Spleen (tissue), 11 donors: ENCODE data around the gene RNF138. TPM values are rescaled to one million over a fixed set of nuclear protein-coding genes. Genes with fewer than 3 reads are reported as not detected.
"Not testable (repeated sequence)": the region's sequence is repeated elsewhere in the genome, so short reads cannot be mapped to it uniquely, and the experiment has no call there.

Experiments
- DNase-seq: peaks from one replicate; pipeline ENCODE4 v3.0.0-alpha.2; 2020
- H3K27ac ChIP-seq, 8 donors: fragments of 200-600 bp; sonication (generic) in 7 of 8; 1 replicate in 4 of 8; 2 replicates in 4 of 8; pipeline versions ENCODE4 v1.5.0 to v1.8.0; 2016 to 2021; ENCODE audit warnings: inconsistent platforms in 4 of 8, mild to moderate bottlenecking in 4 of 8, moderate library complexity in 1 of 8
- H3K27me3 ChIP-seq, 7 donors: fragments of 200-600 bp; sonication (generic) in 6 of 7; replicated peaks in 1 of 7; 1 replicate in 4 of 7; 2 replicates in 3 of 7; pipeline versions ENCODE4 v1.5.0 to v1.8.0; 2016 to 2021; ENCODE audit warnings: inconsistent platforms in 3 of 7, mild to moderate bottlenecking in 1 of 7
- H3K36me3 ChIP-seq, 6 donors: fragments of 200-600 bp; sonication (generic) in 5 of 6; 1 replicate in 4 of 6; 2 replicates in 2 of 6; pipeline versions ENCODE4 v1.5.0 to v1.8.0; 2016 to 2021; ENCODE audit warnings: inconsistent platforms in 2 of 6
- H3K4me1 ChIP-seq, 6 donors: fragments of 200-600 bp; sonication (generic) in 5 of 6; 1 replicate in 3 of 6; 2 replicates in 3 of 6; pipeline versions ENCODE4 v1.5.0 to v1.8.0; 2016 to 2021; ENCODE audit warnings: inconsistent platforms in 3 of 6
- H3K4me3 ChIP-seq, 8 donors: fragments of 200-600 bp; sonication (generic) in 7 of 8; 1 replicate in 4 of 8; 2 replicates in 4 of 8; pipeline versions ENCODE4 v1.5.0 to v1.8.0; 2016 to 2021; ENCODE audit warnings: inconsistent platforms in 4 of 8, mild to moderate bottlenecking in 4 of 8, moderate library complexity in 2 of 8
- H3K9me3 ChIP-seq, 8 donors: fragments of 200-600 bp; sonication (generic) in 7 of 8; 1 replicate in 4 of 8; 2 replicates in 4 of 8; pipeline versions ENCODE4 v1.5.0 to v1.8.0; 2016 to 2021; ENCODE audit warnings: inconsistent platforms in 4 of 8
- CTCF ChIP-seq, 11 experiments: fragments of 200-600 bp in 7 of 11; fragments of 450-650 bp in 4 of 11; sonication (generic) in 4 of 11; IDR thresholded peaks in 8 of 11; conservative IDR thresholded peaks in 3 of 11; 1 replicate in 7 of 11; 2 replicates in 4 of 11; pipeline versions ENCODE4 v1.4.0 to v1.8.0; 2016 to 2021; ENCODE audit warnings: antibody characterized with exemption in 11 of 11, inconsistent platforms in 4 of 11, mild to moderate bottlenecking in 1 of 11
- POLR2A ChIP-seq, 3 donors: fragments of 450-650 bp; IDR thresholded peaks; one replicate each; pipeline ENCODE4 v1.5.1; 2017; ENCODE audit warnings: antibody characterized with exemption in 3 of 3, mild to moderate bottlenecking in 1 of 3
- POLR2AphosphoS5 ChIP-seq, 3 donors: sonication (generic); formaldehyde crosslinking; IDR thresholded peaks; one replicate each; pipeline ENCODE4 v1.5.1; 2017; ENCODE audit warnings: antibody characterized with exemption in 3 of 3
- WGBS, 5 donors: extraction: QIAGEN DNeasy Blood & Tissue Kit in 3 of 5; methylation state at CpG; one replicate each; pipeline versions ENCODE4 v1.1.5 to v1.1.7; 2013 to 2018; 5-methylcytosine and 5-hydroxymethylcytosine counted together
- intact Hi-C: fragments of 100-400 bp; cut with DNase I; formaldehyde crosslinking; loops from one replicate; pipeline ENCODE4 v1.15.0; 2023; ENCODE audit warnings: low total_unique reads
- polyA plus RNA-seq, 3 donors: library from polyadenylated mRNA; stranded (reverse); fragments of 200-250 nt; gene quantifications; one replicate each; pipeline ENCODE4 v1.2.1, GENCODE V29; 2013
- small RNA-seq, 4 donors: library from RNA; depleted of rRNA; stranded (forward); fragments of <200 nt; gene quantifications; one replicate each; pipeline ENCODE3, GENCODE V24; 2016
- total RNA-seq, 7 donors: library from RNA; depleted of rRNA in 3 of 7; stranded (reverse); fragments of >200 nt in 3 of 7; fragmentation: NEBNext Ultra II Directional in 4 of 7; extraction: Animal tissue kit (Norgen Biotek cat#: 25700) in 4 of 7; gene quantifications; one replicate each; pipeline versions ENCODE4 v1.1.0 to v1.2.1, GENCODE V29; 2016 to 2021
- donor health status: healthy with polysubstance abuse.
- donor health status: DM: no; HTN: no; CAD: no; lungs with moderate emphysema.
- donor health status: DM: no; HTN: no; CAD: no.
- donor health status: Bipolar disorder and iron deficiency.
- donor health status: healthy.
- donor health status: DM: no; HTN: no; CAD: no.
- donor health status: DM: yes; HTN: yes; CAD: no.

The RNF138 gene
- total and polyA plus RNA-seq, 10 donors: 15.9 to 57.1 (median 37.2) TPM

GRCh38 chr18:32173654-32174053, 82.0 kb downstream of the RNF138 start:
- Histone ChIP-seq H3K36me3 (no peaks in the 10 kb centered on the region), H3K4me3 (no peak overlapping the region), H3K4me1 (no peaks in the 10 kb centered on the region), H3K9me3 (no peaks in the 10 kb centered on the region), H3K27me3 (no peaks in the 10 kb centered on the region), H3K27ac (no peak overlapping the region)
- no peak for DNase-seq
- no peak for TF ChIP-seq POLR2AphosphoS5 (IDR thresholded peaks at IDR 0.05)
- TF ChIP-seq POLR2A (IDR thresholded peaks at IDR 0.05): no peak
- TF ChIP-seq CTCF (IDR thresholded peaks at IDR 0.05 in 8 of 11, conservative IDR thresholded peaks at IDR 0.05 in 3 of 11): no peak
- WGBS, 5 donors: 86 to 91% (median 87%) methylated on average over 3 of the region's 3 CpGs
- intact Hi-C loops: no loop called here

GRCh38 chr18:32174719-32175118, 83.0 kb downstream of the RNF138 start:
- no peaks in the 10 kb centered on the region for H3K9me3 ChIP-seq
- 81 to 89% (median 86%) methylated on average over 7 of the region's 7 CpGs for WGBS, 5 donors
- H3K27ac ChIP-seq: no peak overlapping the region
- DNase-seq: no peak
- H3K4me3 ChIP-seq: no peak overlapping the region
- TF ChIP-seq POLR2A (IDR thresholded peaks at IDR 0.05) (no peak), POLR2AphosphoS5 (IDR thresholded peaks at IDR 0.05) (no peak), CTCF (IDR thresholded peaks at IDR 0.05 in 8 of 11, conservative IDR thresholded peaks at IDR 0.05 in 3 of 11) (no peak)
- intact Hi-C loops: no loop called here
- no peaks in the 10 kb centered on the region for H3K4me1 ChIP-seq
- no peaks in the 10 kb centered on the region for H3K36me3 ChIP-seq
- no peaks in the 10 kb centered on the region for H3K27me3 ChIP-seq

- 77 to 89% (median 82%) methylated on average over 1 of the region's 1 CpG for WGBS, 5 donors
- Histone ChIP-seq H3K27me3 (no peaks in the 10 kb centered on the region), H3K36me3 (no peaks in the 10 kb centered on the region), H3K9me3 (no peaks in the 10 kb centered on the region), H3K27ac (no peak overlapping the region), H3K4me1 (no peaks in the 10 kb centered on the region), H3K4me3 (no peak overlapping the region)
- no peak for DNase-seq
- intact Hi-C loops: no loop called here
- no peak for TF ChIP-seq POLR2A (IDR thresholded peaks at IDR 0.05)
Observed at GRCh38 chr18:32175265-32175664, 83.6 kb downstream of the RNF138 start.

- intact Hi-C loops, DNase-seq, H3K9me3 ChIP-seq, H3K4me3 ChIP-seq, H3K4me1 ChIP-seq, H3K27ac ChIP-seq, H3K27me3 ChIP-seq, H3K36me3 ChIP-seq: not testable (repeated sequence)
- 90 to 98% (median 95%) methylated on average over 1 of the region's 1 CpG for WGBS, 5 donors
Observed at GRCh38 chr18:32176745-32177144, 85.1 kb downstream of the RNF138 start.

- Histone ChIP-seq H3K4me1 (no peaks in the 10 kb centered on the region), H3K27ac (no peak overlapping the region), H3K27me3 (no peaks in the 10 kb centered on the region), H3K36me3 (no peaks in the 10 kb centered on the region), H3K9me3 (peaks cover 0 to 6% (median under 1%) of the 10 kb centered on the region in 8 donors), H3K4me3 (no peak overlapping the region)
- intact Hi-C loops: no loop called here
- 69 to 85% (median 78%) methylated on average over 3 of the region's 3 CpGs for WGBS, 5 donors
- TF ChIP-seq POLR2AphosphoS5 (IDR thresholded peaks at IDR 0.05) (no peak), POLR2A (IDR thresholded peaks at IDR 0.05) (no peak), CTCF (IDR thresholded peaks at IDR 0.05 in 8 of 11, conservative IDR thresholded peaks at IDR 0.05 in 3 of 11) (no peak)
- no peak for DNase-seq
Observed at GRCh38 chr18:32177530-32177929, 85.9 kb downstream of the RNF138 start.

Small RNA genes within 50 kb of the gene (small RNA-seq; reads per million reads assigned to genes)
- gene RNA5SP453: 0.23 to 0.90 (median 0.88) reads per million in 4 donors

Other genes starting within 250 kb of the RNF138 start
- 10 to 100 TPM; 46.4 to 64.5 (median 53.3) TPM for gene TRAPPC8, start 148.7 kb upstream of the RNF138 start, total RNA-seq
- gene TRAPPC8, start 148.7 kb upstream of the RNF138 start, polyA plus RNA-seq: 10 to 100 TPM; 17.6 to 19.6 (median 19.4) TPM
- 10 to 100 TPM in 4 of 7 donors, 1 to 10 TPM in 3; 7.2 to 12.9 (median 10.6) TPM for gene RNF125, start 73.0 kb upstream of the RNF138 start, total RNA-seq
- gene RNF125, start 73.0 kb upstream of the RNF138 start, polyA plus RNA-seq: 1 to 10 TPM; 1.8 to 2.8 (median 2.3) TPM
- gene MEP1B, start 98.2 kb downstream of the RNF138 start, total RNA-seq: under 1 TPM in 2 of 7 donors, not detected in 5; 0.26 to 0.27 TPM
- gene MEP1B, start 98.2 kb downstream of the RNF138 start, polyA plus RNA-seq: not detected